Fibroblast of mammary gland (primary cell): ENCODE results near the gene NOP9.
A peak's percentile ranks its signal among the peaks of the same experiment; 100 is the strongest.

Experiments
- DNase-seq: peaks from one replicate; pipeline ENCODE4 v3.0.0-alpha.2; 2010; ENCODE audit warnings: low read depth
- H3K4me3 ChIP-seq: 2 replicates; pipeline ENCODE4 v1.5.1; 2011; ENCODE audit warnings: low read depth, mild to moderate bottlenecking, low read length, moderate library complexity; ENCODE audit not compliant: control insufficient read depth
- CTCF ChIP-seq: conservative IDR thresholded peaks from 2 replicates; pipeline ENCODE4 v1.5.1; 2011; ENCODE audit warnings: low read depth, low read length, inconsistent platforms; ENCODE audit not compliant: control insufficient read depth, insufficient read depth

Gene NOP9

GRCh38 chr14:24299255-24300191, at the start of gene NOP9, which contains the start of gene DHRS1:
TSS of gene NOP9 (plus strand) at chr14:24299850. CDS start at chr14:24299955, 105 bp downstream.
TSS of gene DHRS1 (minus strand) at chr14:24299780. CDS start at chr14:24299106, 674 bp downstream.
- peak; percentile 84 for DNase-seq
- H3K4me3 ChIP-seq = peak within 1 kb of the TSS; percentile 97
- TF ChIP-seq CTCF = no peak

GRCh38 chr14:24250354-24250753, 49.3 kb upstream of the NOP9 start:
- no peak for TF ChIP-seq CTCF
- DNase-seq = no peak
- H3K4me3 ChIP-seq = no peak overlapping the region

- no peak overlapping the region for H3K4me3 ChIP-seq
- DNase-seq = peak; percentile 12
- no peak for TF ChIP-seq CTCF
These were observed 47.8 kb upstream of the NOP9 start for GRCh38 chr14:24251880-24252288.

- H3K4me3 ChIP-seq = no peak overlapping the region
- no peak for TF ChIP-seq CTCF
- no peak for DNase-seq
These were observed 47.1 kb upstream of the NOP9 start for GRCh38 chr14:24252289-24253124.

- H3K4me3 ChIP-seq = no peak overlapping the region
- no peak for TF ChIP-seq CTCF
- DNase-seq = no peak
These were observed 45.7 kb upstream of the NOP9 start for GRCh38 chr14:24253936-24254335.

- TF ChIP-seq CTCF = no peak
- no peak for DNase-seq
- H3K4me3 ChIP-seq = no peak overlapping the region
These were observed 44.8 kb upstream of the NOP9 start for GRCh38 chr14:24254630-24255392.
